ENCODE measurements around the gene SLMAP. TPM values are rescaled to one million over a fixed set of nuclear protein-coding genes. Genes with fewer than 3 reads are reported as not detected.
A peak's percentile ranks its signal among the peaks of the same experiment; 100 is the strongest.

The SLMAP gene
- polyA plus RNA-seq, 1 donor (not counting 4 experiments of a cell fraction or from before 2014, with no cell fraction given), result 58.0 TPM

GRCh38 chr3:57963811-57964346, 207.8 kb downstream of the SLMAP start:
- Histone ChIP-seq H3K79me2 (ENCODE audit: control insufficient read depth, insufficient read depth, low read length) (peaks cover 15% of the 10 kb centered on the region), H3K9ac (ENCODE audit: control insufficient read depth, extremely low read depth, insufficient read depth, low read length) (no peak overlapping the region), H3K9me1 (ENCODE audit: control insufficient read depth, extremely low read depth, insufficient read depth, low read length) (peaks cover 2% of the 10 kb centered on the region), H3K27ac (ENCODE audit: control insufficient read depth, insufficient read depth, low read length) (peak overlapping the region; percentile 21), H3K4me3 (ENCODE audit: control insufficient read depth in 2 of 3, extremely low read depth in 1 of 3, insufficient read depth in 2 of 3, low read depth in 1 of 3, low read length in 3 of 3) (no peak overlapping the region), H2AFZ (ENCODE audit: control insufficient read depth, low read length) (peak overlapping the region; percentile 51), H3K36me3 (ENCODE audit: control insufficient read depth in 2 of 2, extremely low read depth in 1 of 2, insufficient read depth in 2 of 2, low read length in 2 of 2) (no peaks in the 10 kb centered on the region), H3K9me3 (ENCODE audit: control insufficient read depth, low read depth, low read length) (no peaks in the 10 kb centered on the region), H3K4me1 (ENCODE audit: control insufficient read depth, extremely low read depth, insufficient read depth, low read length) (peaks cover 40% of the 10 kb centered on the region), H3K4me2 (ENCODE audit: control insufficient read depth, extremely low read depth, insufficient read depth, low read depth, low read length) (peak overlapping the region; percentile 28), H3K27me3 (ENCODE audit: control insufficient read depth, extremely low read depth, insufficient read depth, low read length) (no peaks in the 10 kb centered on the region), H4K20me1 (ENCODE audit: control insufficient read depth, extremely low read depth, insufficient read depth, low read length) (no peaks in the 10 kb centered on the region)
- dilution Hi-C loops (cut with MboI; ENCODE audit: extremely low pct_ligation_motif_present, low sequenced_read_pairs), result no loop called here
- DNase-seq (ENCODE audit: low read depth, low spot score) (no peak), FAIRE-seq (peak; percentile 78)
- no peak for TF ChIP-seq EZH2 (IDR thresholded peaks at IDR 0.05; ENCODE audit: low read length)
- TF ChIP-seq CTCF (optimal IDR thresholded peaks at IDR 0.05 in 1 of 3, IDR thresholded peaks at IDR 0.05 in 1 of 3, conservative IDR thresholded peaks at IDR 0.05 in 1 of 3; ENCODE audit: extremely low read depth in 1 of 3, insufficient read depth in 2 of 3, low read length in 3 of 3), result peak in 2 of 3 experiments; percentile 9 to 47

GRCh38 chr3:57966829-57967228, 210.7 kb downstream of the SLMAP start:
- Histone ChIP-seq H2AFZ (ENCODE audit: control insufficient read depth, low read length) (no peak overlapping the region), H3K4me1 (ENCODE audit: control insufficient read depth, extremely low read depth, insufficient read depth, low read length) (peaks cover 51% of the 10 kb centered on the region), H4K20me1 (ENCODE audit: control insufficient read depth, extremely low read depth, insufficient read depth, low read length) (no peaks in the 10 kb centered on the region), H3K27ac (ENCODE audit: control insufficient read depth, insufficient read depth, low read length) (no peak overlapping the region), H3K4me2 (ENCODE audit: control insufficient read depth, extremely low read depth, insufficient read depth, low read depth, low read length) (no peak overlapping the region), H3K79me2 (ENCODE audit: control insufficient read depth, insufficient read depth, low read length) (peaks cover 13% of the 10 kb centered on the region), H3K9me3 (ENCODE audit: control insufficient read depth, low read depth, low read length) (no peaks in the 10 kb centered on the region), H3K4me3 (ENCODE audit: control insufficient read depth in 2 of 3, extremely low read depth in 1 of 3, insufficient read depth in 2 of 3, low read depth in 1 of 3, low read length in 3 of 3) (no peak overlapping the region), H3K27me3 (ENCODE audit: control insufficient read depth, extremely low read depth, insufficient read depth, low read length) (no peaks in the 10 kb centered on the region), H3K9ac (ENCODE audit: control insufficient read depth, extremely low read depth, insufficient read depth, low read length) (no peak overlapping the region), H3K36me3 (ENCODE audit: control insufficient read depth in 2 of 2, extremely low read depth in 1 of 2, insufficient read depth in 2 of 2, low read length in 2 of 2) (no peaks in the 10 kb centered on the region), H3K9me1 (ENCODE audit: control insufficient read depth, extremely low read depth, insufficient read depth, low read length) (no peaks in the 10 kb centered on the region)
- DNase-seq (ENCODE audit: low read depth, low spot score) (no peak), FAIRE-seq (no peak)
- dilution Hi-C loops (cut with MboI; ENCODE audit: extremely low pct_ligation_motif_present, low sequenced_read_pairs), result no loop called here
- no peak for TF ChIP-seq EZH2 (IDR thresholded peaks at IDR 0.05; ENCODE audit: low read length)
- no peak for TF ChIP-seq CTCF (optimal IDR thresholded peaks at IDR 0.05 in 1 of 3, IDR thresholded peaks at IDR 0.05 in 1 of 3, conservative IDR thresholded peaks at IDR 0.05 in 1 of 3; ENCODE audit: extremely low read depth in 1 of 3, insufficient read depth in 2 of 3, low read length in 3 of 3)
